NCI-H2196 (cell line): ENCODE data around the gene CDYL.
A peak's percentile ranks its signal among the peaks of the same experiment; 100 is the strongest.

Experiments used
- DNase-seq: peaks from one replicate; lab custom pipeline; 2025; ENCODE audit not compliant: unreplicated experiment; lab: John Stamatoyannopoulos, UW

Gene CDYL

DNA sequence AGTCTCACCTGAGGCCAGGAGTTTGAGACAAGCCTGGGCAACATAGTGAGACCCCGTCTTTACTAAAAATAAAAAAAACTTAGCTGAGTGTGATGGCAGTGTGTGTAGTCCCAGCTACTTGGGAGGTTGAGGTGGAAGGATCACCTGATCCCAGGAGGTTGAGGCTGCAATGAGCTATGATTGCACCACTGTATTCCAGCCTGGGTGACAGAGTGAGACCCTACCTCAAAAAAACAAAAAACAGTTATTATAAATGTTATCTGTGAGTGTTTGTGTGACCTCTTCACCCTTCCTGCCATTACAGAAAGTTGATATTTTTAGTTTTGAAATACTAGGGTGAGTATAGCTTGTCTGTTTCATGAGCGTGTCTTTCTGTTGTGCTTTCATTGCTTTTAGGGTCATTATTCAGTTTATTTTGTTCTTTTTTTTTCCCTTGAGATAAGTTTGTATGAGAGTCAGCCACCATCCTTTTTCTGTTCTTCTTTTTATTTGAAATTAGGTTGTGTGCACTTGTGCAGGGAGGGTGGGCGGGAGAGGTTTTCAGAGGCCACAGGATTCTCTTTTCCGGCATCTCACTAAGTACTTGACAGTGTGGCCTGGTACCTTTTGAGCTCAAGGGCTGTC is 26.2 kb downstream of the CDYL start:
- DNase-seq: no peak

DNA sequence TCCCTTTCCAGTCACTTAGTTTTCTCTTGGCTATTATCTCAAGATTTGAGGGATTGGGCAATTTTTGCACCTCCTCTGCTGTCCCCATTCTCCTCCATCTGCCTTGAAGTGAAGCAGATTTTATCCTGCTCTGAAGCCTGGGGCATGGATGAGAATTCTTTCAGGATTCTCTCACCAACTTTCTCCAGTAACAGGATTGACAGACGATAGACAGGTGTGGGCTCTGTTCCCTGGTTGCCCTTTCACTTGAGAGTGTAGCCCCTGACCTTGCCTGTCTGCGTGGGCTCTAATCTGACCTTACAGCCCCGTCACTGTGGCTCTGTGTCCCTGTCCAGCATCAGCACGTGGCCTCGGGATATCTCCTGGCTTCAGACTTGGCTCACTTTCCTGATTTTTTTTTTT is 27.1 kb downstream of the CDYL start:
- DNase-seq: no peak

DNA sequence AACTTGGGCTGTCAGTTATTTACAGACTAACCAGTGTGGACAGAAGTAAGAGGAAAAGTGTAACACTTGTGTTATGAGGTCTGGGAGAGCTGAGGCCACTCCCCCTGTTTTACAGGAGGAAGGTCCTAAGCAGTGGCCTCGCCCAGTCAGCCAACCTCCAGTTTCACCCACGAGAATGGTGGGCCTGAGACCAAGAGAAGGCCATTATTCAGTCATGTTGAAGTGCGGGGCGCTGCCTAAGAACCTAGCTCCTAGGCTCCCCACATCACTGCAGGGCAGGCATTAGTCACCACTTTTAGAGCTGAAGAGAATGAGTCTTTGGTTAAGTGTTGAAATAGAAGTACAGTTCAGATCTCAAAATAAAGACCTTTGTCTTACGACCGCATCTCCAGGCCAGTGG is 27.9 kb downstream of the CDYL start:
- no peak for DNase-seq

DNA sequence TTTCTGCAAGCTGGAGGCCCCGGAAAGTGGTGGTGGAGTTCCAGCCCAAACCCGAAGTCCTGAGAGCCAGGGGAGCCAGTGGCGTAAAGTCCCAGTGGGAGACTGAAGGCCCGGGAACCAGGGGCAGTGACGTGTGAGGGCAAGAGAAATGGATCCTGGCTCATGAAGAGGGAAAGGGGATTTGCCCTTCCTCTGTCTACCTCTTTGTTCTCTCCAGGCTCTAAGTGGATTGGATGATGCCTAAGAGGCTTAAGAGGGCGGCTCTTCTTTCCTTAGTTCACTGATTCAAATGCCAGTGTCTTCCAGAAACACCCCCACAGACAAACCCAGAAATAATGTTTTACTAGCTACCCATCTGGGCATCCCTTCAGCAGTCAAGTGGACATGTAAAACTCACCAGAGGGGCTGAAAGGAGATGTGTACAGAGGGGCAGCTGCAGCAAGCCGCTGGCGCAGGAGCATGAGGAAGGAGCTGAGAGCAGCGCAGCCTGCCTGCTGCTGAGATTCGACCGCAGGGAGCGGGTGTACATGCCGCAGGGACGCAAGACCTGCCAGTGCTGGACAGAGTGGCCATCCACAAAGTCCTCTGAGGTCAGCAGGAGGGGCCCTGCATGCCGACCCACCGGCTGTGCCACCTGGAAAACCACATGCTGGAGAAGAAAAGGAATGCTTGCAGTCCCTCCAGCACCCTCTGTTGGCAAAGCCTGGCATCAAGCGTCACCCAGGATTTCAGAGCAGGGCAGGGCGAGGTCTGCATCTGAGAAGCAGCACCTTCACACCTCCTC is 29.5 kb downstream of the CDYL start:
- peak; percentile 59 for DNase-seq

DNA sequence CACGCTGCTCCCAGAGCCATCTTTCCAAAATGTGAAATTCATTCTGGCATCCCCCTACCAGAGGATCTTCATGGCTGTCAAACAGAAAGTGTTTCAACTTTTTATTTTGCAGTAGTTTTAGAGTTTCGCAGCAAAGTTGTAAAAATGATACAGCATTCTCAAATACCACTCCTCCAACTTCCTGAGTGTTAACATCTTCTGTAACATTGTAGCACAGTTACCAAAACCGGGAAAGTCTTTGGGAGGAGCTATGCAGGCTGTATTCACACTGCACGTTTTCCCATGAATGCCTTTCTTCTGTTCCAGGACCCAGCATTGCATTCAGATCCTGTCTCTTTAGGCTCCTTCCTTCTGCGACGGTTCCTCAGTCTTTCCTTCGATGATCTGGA is 30.1 kb downstream of the CDYL start:
- no peak for DNase-seq

DNA sequence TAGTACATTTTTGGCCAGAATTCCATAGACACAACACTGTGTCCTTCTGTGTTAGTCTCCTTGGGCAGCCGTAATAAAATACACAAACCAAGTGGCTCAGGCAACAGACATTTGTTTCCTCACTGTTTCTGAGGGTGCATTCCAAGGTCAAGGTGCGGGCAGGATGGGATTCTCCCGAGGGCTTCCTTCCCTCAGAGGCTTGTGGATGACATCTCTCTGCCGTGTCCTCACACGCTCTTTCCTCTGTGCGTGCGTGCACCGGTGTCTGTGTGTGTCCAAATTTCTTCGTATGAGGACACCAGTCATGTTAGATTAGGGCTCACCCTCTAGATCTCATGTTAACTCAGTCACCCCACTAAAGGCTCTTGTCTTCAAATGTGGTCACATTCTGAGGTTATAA is 30.6 kb downstream of the CDYL start:
- DNase-seq: no peak

DNA sequence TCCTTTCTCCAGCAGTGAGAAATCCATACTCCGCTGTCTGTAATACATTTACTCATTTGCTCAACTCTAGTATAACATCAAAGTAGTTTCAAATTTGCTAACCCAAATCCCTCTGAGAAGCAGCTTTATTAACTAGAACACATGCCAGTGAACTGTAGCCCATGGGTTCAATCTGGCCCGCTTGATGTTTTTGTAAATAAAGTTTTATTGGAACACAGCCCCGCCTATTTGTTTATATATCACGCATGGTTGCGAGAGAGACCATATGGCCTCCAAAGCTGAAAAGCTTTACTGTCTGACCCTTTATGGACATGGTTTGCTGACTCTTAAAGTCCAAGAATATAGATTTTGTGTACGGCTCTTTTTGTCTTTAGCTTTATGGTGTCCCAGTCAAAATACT is 32.2 kb downstream of the CDYL start:
- DNase-seq: no peak

DNA sequence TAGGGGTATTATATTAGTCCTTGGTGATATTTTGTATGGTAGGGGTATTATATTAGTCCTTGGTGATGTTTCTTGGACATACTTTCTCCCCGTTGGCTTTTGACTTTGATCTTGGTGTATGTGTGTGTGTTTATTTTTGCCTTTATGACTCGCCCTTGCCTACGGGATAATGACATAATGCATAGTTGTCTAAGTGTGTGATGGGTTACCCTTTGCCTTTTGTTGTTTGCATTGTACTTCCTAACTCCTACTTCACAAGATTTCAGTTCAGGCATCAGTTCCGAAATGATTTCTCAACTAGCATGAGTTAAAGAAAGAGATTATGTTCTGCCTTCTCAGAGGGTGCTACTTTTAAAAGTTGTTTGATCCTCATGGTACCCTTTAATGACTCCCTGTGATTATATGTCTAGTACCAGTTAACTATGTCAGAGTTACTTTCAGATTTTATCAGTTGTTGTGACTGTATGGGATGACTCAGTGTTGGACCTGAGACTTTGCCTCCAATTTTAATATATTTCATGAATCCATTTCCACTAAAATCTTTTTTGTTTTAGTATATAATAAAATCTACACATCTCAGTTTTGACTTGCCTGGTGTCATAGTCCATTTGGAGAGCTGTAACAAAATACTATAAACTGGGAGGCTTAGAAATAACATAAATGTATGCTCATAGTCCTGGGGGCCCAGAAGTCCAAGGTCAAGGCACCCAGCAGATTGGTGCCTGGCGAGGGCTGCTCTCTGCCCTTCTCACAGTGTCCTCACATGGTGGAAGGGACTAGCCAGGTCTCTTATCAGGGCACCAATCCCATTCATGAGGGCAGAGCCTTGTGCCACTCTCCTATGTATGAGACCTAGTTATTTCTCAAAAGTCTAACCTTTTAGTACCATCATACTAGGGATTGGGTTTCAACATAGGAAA is 34.1 kb downstream of the CDYL start:
- no peak for DNase-seq

DNA sequence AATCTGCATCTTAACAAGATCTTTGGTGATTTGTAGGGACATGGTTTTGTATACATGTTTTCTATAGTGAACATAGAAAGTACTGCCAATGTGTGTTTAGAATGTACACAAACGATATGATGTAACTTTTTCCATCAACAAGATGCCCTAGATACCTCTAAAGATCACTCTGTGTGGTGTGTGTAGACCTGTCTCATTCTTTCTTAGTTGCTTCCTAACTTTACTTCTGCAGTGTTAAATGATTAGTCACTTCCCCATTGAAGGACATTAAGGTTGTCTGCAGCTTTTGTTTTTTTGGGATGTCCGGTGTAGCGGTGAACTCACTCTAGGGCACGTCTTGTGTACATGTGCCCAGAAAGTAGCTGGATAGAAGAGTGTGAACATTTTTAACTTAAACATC is 35.9 kb downstream of the CDYL start:
- no peak for DNase-seq

DNA sequence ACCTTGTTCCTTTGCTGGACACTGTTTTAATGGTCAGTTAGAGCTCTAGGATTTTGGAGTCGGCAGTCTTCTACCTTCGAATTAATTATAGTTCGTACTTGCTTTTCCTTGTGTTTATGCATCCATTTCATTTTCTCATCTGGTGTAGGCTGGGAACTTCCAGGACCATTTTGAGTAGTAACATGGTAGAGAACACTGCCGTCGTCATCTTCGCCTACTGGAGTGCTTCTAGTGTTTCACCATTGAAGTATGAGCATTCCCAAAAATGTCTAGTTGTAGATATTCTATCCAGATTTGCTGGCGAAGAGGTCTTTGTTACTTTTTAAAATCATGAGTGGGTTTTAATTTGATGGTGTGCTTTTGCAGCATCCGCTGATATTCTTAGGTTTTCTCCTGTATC is 36.9 kb downstream of the CDYL start:
- no peak for DNase-seq

DNA sequence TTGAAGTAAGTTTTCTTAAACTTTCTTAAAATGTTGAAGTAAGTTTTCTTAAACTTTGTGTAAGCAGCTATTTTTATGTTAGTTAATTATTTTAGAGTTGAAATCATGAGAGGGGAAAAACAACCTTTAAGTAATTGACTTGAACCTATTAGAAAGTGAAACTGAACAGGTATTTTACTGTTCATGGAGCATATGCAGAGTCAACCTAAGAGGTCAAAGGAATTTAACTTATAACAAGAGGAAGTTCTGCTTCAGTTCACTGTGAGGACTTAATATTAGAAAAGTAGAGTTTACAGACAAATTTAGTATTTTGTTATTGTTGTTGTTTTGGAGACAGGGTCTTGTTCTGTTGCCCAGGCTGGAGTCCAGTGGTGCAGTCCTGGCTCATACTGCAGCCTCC is 38.0 kb downstream of the CDYL start:
- no peak for DNase-seq

DNA sequence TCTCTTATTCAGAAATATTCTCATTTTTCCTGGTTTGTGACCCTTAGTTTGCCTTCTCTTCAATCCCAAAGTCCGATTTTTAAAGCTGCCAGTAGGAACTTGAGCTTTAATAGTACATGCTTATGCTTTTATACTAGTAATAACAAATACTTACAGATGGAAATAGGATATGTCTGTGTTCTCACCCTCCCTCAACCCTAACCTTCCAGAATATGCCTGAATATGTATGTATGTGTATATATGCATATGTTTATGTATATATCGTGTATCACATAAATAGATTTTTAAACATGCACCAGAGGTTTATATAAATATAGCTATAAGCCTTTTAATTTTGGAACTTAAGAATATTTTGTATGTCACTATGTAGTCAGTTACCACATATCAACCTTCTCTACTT is 38.8 kb downstream of the CDYL start:
- no peak for DNase-seq

DNA sequence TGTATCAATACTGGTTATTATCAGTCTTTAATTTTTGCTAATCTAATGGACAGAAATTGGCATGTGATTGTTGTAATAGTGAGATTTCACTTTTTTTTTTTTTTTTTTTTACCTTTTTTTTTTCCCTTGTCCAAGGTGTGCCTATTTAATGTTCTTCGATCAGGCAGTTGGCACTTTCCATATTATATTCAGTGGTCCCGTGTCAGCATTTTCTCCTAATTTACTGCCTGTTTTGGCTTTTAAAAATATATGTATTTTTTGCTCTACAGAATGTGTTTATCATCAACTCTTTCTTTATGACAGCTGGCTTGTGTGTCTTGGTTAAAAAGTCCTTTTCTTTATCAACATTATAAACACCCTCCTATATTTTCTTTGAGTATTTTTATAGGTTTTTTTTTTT is 39.4 kb downstream of the CDYL start:
- no peak for DNase-seq

DNA sequence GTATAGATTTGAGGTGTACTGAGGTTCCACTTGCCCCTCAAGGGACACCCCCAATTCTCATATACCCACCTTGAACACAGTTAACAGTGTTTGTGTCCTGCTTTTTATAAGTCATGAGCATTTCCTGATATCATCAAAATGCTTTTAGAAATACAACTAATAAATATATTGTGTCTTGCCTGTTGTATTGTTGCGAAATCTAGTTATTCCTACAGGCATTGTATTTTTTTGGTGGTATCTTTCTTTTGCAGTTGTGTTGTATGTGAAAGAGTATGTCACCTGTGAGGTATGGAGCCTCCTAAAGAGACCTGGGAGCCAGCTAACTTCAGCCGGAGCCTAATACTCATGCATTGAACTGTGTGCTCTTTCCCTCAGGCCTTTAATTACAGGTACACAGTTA is 40.7 kb downstream of the CDYL start:
- DNase-seq: no peak

DNA sequence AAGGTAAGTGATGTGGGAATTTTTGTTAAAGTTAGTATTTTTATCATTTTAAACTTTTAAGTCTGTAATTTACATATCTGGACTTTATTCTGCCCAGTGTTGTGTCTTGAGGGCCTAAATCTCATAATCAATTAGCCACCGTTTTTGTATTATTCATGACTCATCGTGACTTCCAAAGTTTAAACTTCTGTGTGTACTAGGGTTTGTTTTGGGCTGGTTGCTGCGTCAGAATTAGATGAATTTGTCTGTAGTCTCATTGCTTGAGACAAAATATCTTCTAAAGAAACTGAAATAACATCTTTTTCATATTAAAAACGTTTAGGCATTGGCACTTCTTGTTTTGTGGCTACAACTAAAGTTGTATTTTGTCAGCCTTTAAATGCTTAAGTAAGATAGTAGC is 41.3 kb downstream of the CDYL start:
- DNase-seq: no peak

DNA sequence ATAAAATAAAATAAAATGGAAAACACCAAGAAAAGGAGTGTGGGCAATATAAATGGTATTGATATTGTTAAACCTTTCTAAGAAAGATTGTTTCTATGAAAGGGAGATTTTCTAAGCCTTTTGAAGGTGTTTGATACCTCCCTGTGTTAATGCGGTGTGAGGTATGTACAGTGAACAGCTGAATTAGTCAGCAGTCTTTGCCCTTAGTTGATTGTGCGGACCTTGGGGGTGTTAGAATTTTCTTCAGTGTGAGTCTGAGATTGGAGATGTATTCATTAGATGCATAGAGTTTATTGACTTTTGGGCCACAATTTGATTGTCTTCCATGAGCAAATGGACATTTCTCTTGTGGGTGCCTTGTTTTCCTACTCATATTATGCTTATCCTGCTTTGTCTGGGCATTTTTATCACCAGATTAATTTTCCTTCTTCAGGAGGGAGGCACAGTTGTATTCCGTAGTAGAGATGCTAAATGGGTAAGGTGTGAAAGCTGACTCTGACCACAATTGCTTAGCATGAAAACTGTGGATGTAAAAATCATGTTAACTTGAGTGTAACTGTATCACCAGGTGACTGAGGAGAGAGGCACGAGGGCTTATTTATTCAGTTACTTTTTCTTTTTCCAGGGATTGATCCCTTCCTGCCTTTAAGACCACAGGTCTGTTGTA is 42.2 kb downstream of the CDYL start:
- no peak for DNase-seq

DNA sequence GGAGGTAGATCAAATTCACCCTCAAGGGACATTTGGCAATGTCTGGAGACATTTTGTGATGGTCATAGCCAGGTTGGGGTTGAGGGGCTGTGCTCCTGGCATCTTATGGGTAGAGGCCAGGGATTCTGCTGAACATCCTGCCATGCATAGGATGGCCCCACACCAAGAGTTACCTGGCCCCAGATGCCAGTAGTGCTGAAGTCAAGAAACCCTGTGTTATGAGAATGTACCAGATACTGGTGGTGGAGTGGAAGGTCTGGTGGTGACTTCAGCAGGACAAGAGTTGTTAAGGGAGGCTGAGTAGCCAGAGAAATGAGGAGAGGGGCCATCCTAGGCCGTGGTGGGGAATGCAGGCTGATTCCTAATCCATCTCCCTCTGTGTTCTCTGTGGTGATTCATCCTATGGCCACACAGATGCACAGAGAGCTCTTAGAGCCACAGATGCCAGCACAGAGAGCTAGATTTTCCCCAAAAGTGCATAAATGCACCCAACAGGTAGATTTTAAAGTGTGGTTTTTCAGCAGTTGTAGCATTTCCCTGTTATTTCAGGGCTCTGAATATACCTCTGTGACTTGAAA is 43.6 kb downstream of the CDYL start:
- DNase-seq: no peak

DNA sequence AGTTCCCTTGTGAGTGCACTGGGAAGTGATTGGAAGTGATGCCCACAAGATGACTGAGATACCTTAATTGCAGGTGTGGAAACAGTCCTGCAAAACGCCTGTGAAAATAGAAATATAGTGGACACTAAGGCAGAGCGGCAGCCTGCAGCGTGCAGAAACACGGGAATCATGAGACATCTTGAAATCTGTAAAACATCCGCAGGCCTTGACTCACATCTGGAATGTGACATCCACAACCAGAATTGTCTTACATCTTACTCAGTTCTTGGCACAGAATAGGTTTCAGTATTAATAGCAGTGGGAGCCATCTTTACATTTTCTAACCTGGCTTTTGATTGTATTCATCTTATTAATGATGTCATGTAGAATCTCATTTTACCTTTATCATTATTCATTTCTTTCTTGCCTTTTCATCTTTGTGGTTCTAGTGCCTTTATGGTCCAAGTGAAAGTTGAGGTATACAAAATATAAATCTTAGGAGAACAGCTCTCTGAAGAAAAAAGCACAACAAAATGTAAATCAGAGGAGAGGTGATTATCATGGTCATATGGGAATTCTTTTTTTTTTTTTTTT is 44.6 kb downstream of the CDYL start:
- DNase-seq: no peak

DNA sequence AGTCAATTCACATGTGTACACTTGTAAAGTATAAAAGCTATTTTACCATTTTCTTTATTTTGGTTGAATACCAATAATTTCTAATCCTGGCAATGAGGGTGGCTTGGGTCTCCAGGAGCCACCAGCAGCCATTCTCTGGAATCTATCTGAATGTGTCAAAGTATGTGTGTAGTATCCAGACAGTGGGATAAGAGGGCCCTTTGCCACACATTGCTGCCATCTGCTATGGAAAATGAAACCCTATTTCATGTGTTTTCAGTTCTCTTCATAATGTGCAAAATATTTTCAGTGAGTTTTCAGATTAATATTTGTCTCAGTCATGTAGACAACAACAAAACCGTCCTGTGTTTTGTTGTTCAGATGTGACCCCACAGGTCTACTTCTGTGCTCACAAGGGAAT is 46.3 kb downstream of the CDYL start:
- no peak for DNase-seq

DNA sequence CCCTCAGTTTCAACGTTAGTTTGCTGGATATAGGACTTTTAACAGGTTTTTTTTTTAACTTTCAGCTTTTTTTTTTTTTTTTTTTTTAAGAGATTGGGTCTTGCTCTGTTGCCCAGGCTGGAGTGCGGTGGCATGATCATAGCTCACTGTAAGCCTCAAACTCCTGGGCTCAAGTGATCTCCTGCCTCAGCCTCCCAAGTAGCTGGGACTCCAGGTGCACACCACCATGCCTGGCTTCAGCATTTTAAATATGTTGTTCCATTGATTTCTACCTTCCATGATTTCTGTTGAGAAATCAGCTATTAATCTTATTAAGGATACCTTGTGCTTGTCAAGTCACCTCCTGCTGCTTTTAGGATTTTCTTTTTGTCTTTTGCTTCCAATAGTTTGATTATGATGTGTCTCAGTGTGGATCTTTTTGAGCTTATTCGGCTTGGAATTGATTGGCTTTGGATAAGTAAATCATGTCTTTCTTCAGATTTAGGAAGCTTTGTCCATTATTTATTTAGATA is 52.0 kb downstream of the CDYL start:
- DNase-seq: no peak

DNA sequence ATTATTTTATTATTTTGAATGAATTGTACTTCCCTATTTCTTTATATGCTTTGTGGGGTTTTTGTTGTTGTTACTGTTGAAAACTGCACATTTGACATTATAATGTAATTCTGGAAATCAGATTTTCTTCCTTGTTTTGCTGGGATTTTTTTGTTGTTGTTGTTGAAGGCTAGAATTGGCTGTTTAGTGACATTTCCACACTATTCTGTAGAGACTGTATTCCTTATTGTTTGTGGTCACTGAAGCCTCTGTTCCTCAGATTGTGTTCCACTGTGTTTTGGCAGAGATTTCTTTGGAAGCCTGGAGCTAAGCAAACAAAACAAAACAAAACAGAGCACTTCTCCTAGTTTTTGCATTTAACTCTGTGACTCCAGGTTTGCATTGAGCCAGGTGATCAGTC is 52.9 kb downstream of the CDYL start:
- DNase-seq: no peak
